ENCODE results near the gene INPP5F.

- TF ChIP-seq CTCF (IDR thresholded peaks at IDR 0.05) (no peak), POLR2A (IDR thresholded peaks at IDR 0.05) (no peak)
Measured at GRCh38 chr10:119801998-119802538, 76.2 kb downstream of the INPP5F start.

Data from right lobe of liver (tissue), 4 donors.